Measurements from ENCODE around the gene NPIPB2. TPM values are rescaled to one million over a fixed set of nuclear protein-coding genes. Genes with fewer than 3 reads are reported as not detected.

The NPIPB2 gene
- total and polyA plus RNA-seq, 2 donors (not counting 1 experiment from before 2014, with no cell fraction given), result 5.4 to 38.1 TPM

DNA sequence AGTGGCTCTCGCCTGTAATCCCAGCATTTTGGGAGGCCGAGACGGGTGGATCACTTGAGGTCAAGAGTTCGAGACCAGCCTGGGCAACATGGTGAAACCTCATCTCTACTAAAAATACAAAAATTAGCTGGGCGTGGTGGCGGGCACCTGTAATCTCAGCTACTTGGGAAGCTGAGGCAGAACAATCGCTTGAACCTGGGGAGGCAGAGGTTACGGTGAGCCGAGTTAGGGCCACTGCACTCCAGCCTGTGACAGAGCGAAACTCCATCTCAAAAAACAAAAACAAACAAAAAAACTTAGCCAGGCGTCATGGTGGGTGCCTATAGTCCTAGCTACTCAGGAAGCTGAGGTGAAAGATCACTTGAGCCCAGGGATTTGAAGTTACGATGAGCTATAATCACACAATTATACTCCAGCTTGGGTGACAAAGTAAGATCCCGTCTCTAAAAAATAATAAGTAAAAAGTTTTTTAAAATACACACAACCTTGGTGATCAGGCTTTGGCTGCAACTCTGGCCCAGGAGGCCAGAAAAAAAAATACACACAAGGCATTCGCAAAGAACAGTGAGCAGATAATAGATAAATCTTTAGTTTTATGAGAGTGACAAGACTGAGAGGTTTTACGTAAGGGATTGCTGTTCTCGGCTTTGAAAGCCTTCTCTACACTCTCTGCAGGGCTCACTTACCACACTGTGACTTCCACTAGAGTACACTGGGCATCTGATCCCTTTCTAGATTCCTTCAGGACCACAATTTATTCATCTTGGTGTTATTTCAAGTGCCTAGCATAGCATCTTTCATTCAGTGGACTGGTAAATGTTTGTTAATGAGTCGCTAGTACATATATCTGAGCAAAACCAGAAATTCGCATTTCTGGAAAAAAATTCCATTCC is 31.9 kb downstream of the NPIPB2 start:
- H2AFZ ChIP-seq (ENCODE audit: insufficient read depth, low read depth, low read length, poor library complexity, severe bottlenecking), result no peak overlapping the region
- H3K27me3 Mint-ChIP-seq, result no peaks in the 10 kb centered on the region
- CTCF ChIA-PET, result no interaction called here
- H3K36me3 ChIP-seq (replicated peaks in 1 of 2; ENCODE audit: control extremely low read depth in 1 of 2, control insufficient read depth in 1 of 2, extremely low read depth in 1 of 2, insufficient read depth in 2 of 2, low read length in 1 of 2), result peaks cover 0 to 4% of the 10 kb centered on the region in 2 experiments
- H4K20me1 ChIP-seq (ENCODE audit: control insufficient read depth, insufficient read depth, low read length, poor library complexity, severe bottlenecking), result peaks cover 67% of the 10 kb centered on the region
- no peaks in the 10 kb centered on the region for H3K9me3 ChIP-seq (ENCODE audit: control extremely low read depth in 1 of 3, control insufficient read depth in 2 of 3, insufficient read depth in 1 of 3, low read length in 2 of 3)
- H3K4me1 ChIP-seq (ENCODE audit: control insufficient read depth in 2 of 2, insufficient read depth in 2 of 2, low read length in 2 of 2), result peaks cover 28 to 38% of the 10 kb centered on the region in 2 donors
- ATAC-seq (ENCODE audit: low read depth) (no peak), DNase-seq (no peak)
- H3K9ac ChIP-seq (ENCODE audit: low read length), result no peak overlapping the region
- intact Hi-C loops (cut with micrococcal nuclease), result loop anchor here (10.0 kb wide), 1 partner anchor 655 kb away; the partner anchor contains the start of gene SOCS1
- peaks cover 97% of the 10 kb centered on the region for H3K79me2 ChIP-seq (ENCODE audit: control insufficient read depth, insufficient read depth, low read length)
- H3K4me3 Mint-ChIP-seq, result peak overlapping the region; percentile 12
- no peak overlapping the region for H3K27ac ChIP-seq (ENCODE audit: low read length in 2 of 2)
- H3K4me3 ChIP-seq (ENCODE audit: control extremely low read depth in 1 of 5, extremely low read depth in 1 of 5, insufficient read depth in 1 of 5, low read depth in 2 of 5, low read length in 4 of 5), result no peak overlapping the region
- H3K4me1 Mint-ChIP-seq, result peaks cover 56% of the 10 kb centered on the region
- H3K4me2 ChIP-seq (replicated peaks; ENCODE audit: low read depth, low read length, poor library complexity, severe bottlenecking), result no peak overlapping the region
- POLR2A ChIA-PET, result no interaction called here
- TF ChIP-seq CTCF (IDR thresholded peaks at IDR 0.05) (no peak), EZH2 (IDR thresholded peaks at IDR 0.05; ENCODE audit: borderline replicate concordance, insufficient read depth, low read depth, low read length, poor library complexity, severe bottlenecking) (no peak)
- no peaks in the 10 kb centered on the region for H3K27me3 ChIP-seq (replicated peaks in 1 of 4; ENCODE audit: control extremely low read depth in 1 of 4, control insufficient read depth in 3 of 4, insufficient read depth in 4 of 4, low read length in 3 of 4)
- 94% methylated on average over 9 of the region's 18 CpGs for WGBS (ENCODE audit: insufficient coverage)
- no peaks in the 10 kb centered on the region for H3K9me3 Mint-ChIP-seq (ENCODE audit: insufficient read depth)
- peak overlapping the region; percentile 21 for H3K27ac Mint-ChIP-seq
